Calu3 (cell line): ENCODE results near the gene UNK. TPM values are rescaled to one million over a fixed set of nuclear protein-coding genes. Genes with fewer than 3 reads are reported as not detected.

ENCODE experiments used
- BruUV-seq: library from RNA; stranded (reverse); fragments of 400-500 nt; replicated peaks from 2 replicates; lab custom pipeline; 2021; lab: Mats Ljungman, UMichigan
- CTCF ChIA-PET: fragments of 300-600 bp; sonication (Branson Sonifier 250); formaldehyde crosslinking; loops from one replicate; lab custom pipeline; 2022; ENCODE audit warnings: antibody characterized with exemption; lab: Charles Lee
- DNase-seq: peaks from one replicate; pipeline ENCODE4 v3.0.0; 2022
- H3K27ac Mint-ChIP-seq: one replicate; pipeline ENCODE4 v1.8.0; 2022; ENCODE audit warnings: mixed read lengths; ENCODE audit not compliant: unreplicated experiment
- H3K27me3 Mint-ChIP-seq: one replicate; pipeline ENCODE4 v1.8.0; 2022; ENCODE audit warnings: mixed read lengths; ENCODE audit not compliant: unreplicated experiment
- H3K36me3 Mint-ChIP-seq: one replicate; pipeline ENCODE4 v1.8.0; 2022; ENCODE audit warnings: mild to moderate bottlenecking, moderate library complexity, mixed read lengths; ENCODE audit not compliant: insufficient read depth, unreplicated experiment
- H3K4me1 Mint-ChIP-seq: one replicate; pipeline ENCODE4 v1.8.0; 2022; ENCODE audit warnings: mild to moderate bottlenecking, low read depth, mixed read lengths; ENCODE audit not compliant: unreplicated experiment
- H3K4me3 Mint-ChIP-seq: one replicate; pipeline ENCODE4 v1.8.0; 2022; ENCODE audit warnings: mild to moderate bottlenecking, low read depth, moderate library complexity, mixed read lengths; ENCODE audit not compliant: unreplicated experiment
- H3K9me3 Mint-ChIP-seq: one replicate; pipeline ENCODE4 v1.8.0; 2022; ENCODE audit warnings: low read depth, mixed read lengths; ENCODE audit not compliant: unreplicated experiment
- intact Hi-C: fragments of 100-400 bp; cut with micrococcal nuclease; formaldehyde crosslinking; loops from one replicate; pipeline ENCODE4 v1.10.0; 2022; ENCODE audit not compliant: unreplicated experiment
- total RNA-seq: library from RNA; stranded (reverse); gene quantifications from 2 replicates; pipeline ENCODE4 v1.2.3, GENCODE V29; 2022
- TF ChIP-seq, protein P1 (sequence below): fragments of 200-600 bp; IDR thresholded peaks from one replicate; pipeline ENCODE4 v1.8.0; 2022; ENCODE audit warnings: antibody characterized with exemption; ENCODE audit not compliant: unreplicated experiment

The UNK gene
- total RNA-seq, 1 experiment from 2014 or later = 26.0 TPM

DNA sequence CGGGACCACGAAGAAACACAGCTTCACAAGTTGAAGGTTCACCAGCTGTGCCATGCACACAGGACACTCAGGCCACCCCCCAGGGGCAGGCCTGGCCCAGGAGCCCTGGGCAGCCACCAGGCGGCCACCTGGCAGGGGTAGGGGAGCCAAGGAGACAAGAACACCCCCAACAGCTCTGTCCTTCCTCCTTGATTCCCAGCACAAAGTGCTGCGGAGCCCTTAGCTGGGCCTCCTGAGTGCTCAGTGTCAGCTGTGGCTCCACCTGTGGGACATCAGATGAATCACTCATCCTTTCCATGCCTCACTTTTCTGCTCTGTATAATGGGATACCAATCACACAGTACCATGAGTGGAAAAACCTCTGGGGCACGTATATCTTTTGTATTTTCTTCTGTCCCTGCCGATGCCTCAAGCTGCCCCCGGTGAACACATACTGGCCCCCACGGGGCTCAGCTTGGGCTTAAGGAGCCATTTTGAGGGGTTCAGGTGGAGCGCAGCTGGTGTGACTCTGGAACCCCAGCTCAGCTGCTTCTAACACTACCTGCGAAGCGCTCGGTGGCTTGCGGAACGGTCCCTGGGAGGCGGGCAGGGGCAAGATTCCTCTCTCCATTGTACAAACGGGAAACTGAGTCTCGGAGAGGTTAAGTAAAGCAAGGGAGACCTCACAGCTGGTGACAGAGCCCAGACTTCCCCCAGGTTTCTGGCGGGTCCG is 31.6 kb upstream of the UNK start:
- no TSS peak for BruUV-seq
- TF ChIP-seq, protein P1, sequence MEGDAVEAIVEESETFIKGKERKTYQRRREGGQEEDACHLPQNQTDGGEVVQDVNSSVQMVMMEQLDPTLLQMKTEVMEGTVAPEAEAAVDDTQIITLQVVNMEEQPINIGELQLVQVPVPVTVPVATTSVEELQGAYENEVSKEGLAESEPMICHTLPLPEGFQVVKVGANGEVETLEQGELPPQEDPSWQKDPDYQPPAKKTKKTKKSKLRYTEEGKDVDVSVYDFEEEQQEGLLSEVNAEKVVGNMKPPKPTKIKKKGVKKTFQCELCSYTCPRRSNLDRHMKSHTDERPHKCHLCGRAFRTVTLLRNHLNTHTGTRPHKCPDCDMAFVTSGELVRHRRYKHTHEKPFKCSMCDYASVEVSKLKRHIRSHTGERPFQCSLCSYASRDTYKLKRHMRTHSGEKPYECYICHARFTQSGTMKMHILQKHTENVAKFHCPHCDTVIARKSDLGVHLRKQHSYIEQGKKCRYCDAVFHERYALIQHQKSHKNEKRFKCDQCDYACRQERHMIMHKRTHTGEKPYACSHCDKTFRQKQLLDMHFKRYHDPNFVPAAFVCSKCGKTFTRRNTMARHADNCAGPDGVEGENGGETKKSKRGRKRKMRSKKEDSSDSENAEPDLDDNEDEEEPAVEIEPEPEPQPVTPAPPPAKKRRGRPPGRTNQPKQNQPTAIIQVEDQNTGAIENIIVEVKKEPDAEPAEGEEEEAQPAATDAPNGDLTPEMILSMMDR = no peak
- no peak for DNase-seq
- CTCF ChIA-PET = no interaction called here
- Mint-ChIP-seq H3K27me3 (no peaks in the 10 kb centered on the region), H3K4me3 (no peak overlapping the region), H3K36me3 (peaks cover 65% of the 10 kb centered on the region), H3K27ac (no peak overlapping the region), H3K9me3 (no peaks in the 10 kb centered on the region), H3K4me1 (peaks cover 8% of the 10 kb centered on the region)
- intact Hi-C loops = no loop called here

DNA sequence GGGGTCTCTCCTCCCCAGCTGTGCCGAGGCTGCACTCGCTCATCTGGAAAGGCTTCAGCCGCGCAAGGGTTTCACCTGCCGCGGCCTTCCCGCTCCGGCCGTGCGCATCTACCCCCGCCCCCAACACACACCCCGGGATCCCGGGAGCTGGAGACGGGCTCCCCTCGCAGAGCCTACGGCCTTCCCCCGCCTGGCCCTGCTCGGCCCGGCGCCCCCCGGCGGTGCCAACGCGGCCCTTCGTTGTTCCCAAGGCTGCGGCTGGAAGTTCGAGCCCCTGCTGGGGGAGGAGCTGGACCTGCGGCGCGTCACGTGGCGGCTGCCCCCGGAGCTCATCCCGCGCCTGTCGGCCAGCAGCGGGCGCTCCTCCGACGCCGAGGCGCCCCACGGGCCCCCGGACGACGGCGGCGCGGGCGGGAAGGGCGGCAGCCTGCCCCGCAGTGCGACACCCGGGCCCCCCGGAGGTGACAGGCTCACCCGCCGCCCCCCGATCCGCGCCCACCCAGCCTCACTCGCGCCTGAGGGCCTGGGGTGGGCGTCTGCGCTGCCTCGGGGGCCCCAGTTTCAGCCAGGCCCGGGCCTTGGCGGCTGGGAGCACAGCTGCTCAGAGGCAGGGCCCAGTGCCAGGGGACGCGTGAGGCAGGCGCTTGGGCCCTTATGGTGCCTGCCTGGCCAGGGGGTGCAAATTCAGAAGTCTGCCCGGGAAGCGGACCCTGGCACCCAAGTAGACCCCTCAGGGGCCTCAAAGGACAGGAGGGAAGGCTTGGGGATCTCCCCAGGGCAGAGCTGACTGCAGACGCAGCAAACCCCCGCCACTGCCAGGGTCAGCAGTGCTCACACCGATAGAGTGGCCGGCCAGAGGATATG is 30.9 kb upstream of the UNK start:
- no peaks in the 10 kb centered on the region for H3K9me3 Mint-ChIP-seq
- CTCF ChIA-PET = interaction anchor here (0.5 kb wide), 1 partner anchor 10 kb away, joined by 4 read pairs; no protein-coding TSS in a partner anchor
- intact Hi-C loops = no loop called here
- BruUV-seq = no TSS peak
- no peaks in the 10 kb centered on the region for H3K27me3 Mint-ChIP-seq
- no peak for DNase-seq
- H3K27ac Mint-ChIP-seq = no peak overlapping the region
- TF ChIP-seq, protein P1 = no peak
- peaks cover 65% of the 10 kb centered on the region for H3K36me3 Mint-ChIP-seq
- H3K4me3 Mint-ChIP-seq = no peak overlapping the region
- H3K4me1 Mint-ChIP-seq = peaks cover 8% of the 10 kb centered on the region

GRCh38 chr17:75754378-75755204 is 30.0 kb upstream of the UNK start:
- no peaks in the 10 kb centered on the region for H3K9me3 Mint-ChIP-seq
- CTCF ChIA-PET = interaction anchor here (0.5 to 1.2 kb wide), 2 partner anchors 8 to 10 kb away, joined by 3 to 4 read pairs; no protein-coding TSS in a partner anchor
- H3K4me1 Mint-ChIP-seq = peaks cover 8% of the 10 kb centered on the region
- BruUV-seq = no TSS peak
- no peak for DNase-seq
- H3K27ac Mint-ChIP-seq = no peak overlapping the region
- peak overlapping the region; percentile 2 for H3K4me3 Mint-ChIP-seq
- no peaks in the 10 kb centered on the region for H3K27me3 Mint-ChIP-seq
- intact Hi-C loops = no loop called here
- H3K36me3 Mint-ChIP-seq = peaks cover 61% of the 10 kb centered on the region
- TF ChIP-seq, protein P1 = no peak
